HepG2 (cell line): Measurements from ENCODE around the gene NPBWR2. TPM values are rescaled to one million over a fixed set of nuclear protein-coding genes. Genes with fewer than 3 reads are reported as not detected.

Source experiments
- ATAD3A ChIP-seq: sonication (generic); formaldehyde crosslinking; IDR thresholded peaks from 2 replicates; pipeline ENCODE4 v1.4.0; 2020; ENCODE audit warnings: missing genetic modification reagents
- DMAP1 ChIP-seq: IDR thresholded peaks from 2 replicates; pipeline ENCODE4 v1.6.1; 2016
- EZH2 ChIP-seq: conservative IDR thresholded peaks from 2 replicates; pipeline ENCODE4 v1.6.1; 2012; ENCODE audit warnings: mild to moderate bottlenecking, low read depth, low read length, moderate library complexity
- JARID2 ChIP-seq: sonication (generic); formaldehyde crosslinking; IDR thresholded peaks from 2 replicates; pipeline ENCODE4 v1.8.1; 2023; ENCODE audit warnings: missing genetic modification reagents, inconsistent platforms; ENCODE audit not compliant: insufficient replicate concordance
- MED8 ChIP-seq: sonication (generic); formaldehyde crosslinking; IDR thresholded peaks from 2 replicates; pipeline ENCODE4 v1.8.1; 2023; ENCODE audit warnings: mild to moderate bottlenecking, missing genetic modification reagents; ENCODE audit not compliant: insufficient replicate concordance
- NPAS2 ChIP-seq: sonication (generic); formaldehyde crosslinking; IDR thresholded peaks from 2 replicates; pipeline ENCODE4 v1.8.0; 2022; ENCODE audit warnings: mild to moderate bottlenecking, missing genetic modification reagents, borderline replicate concordance
- PAF1 ChIP-seq: IDR thresholded peaks from 2 replicates; pipeline ENCODE4 v1.6.1; 2016; ENCODE audit warnings: missing genetic modification reagents, missing compliant biosample characterization
- PCBP1 ChIP-seq: fragments of 200-400 bp; formaldehyde crosslinking; IDR thresholded peaks from 2 replicates; pipeline ENCODE4 v1.6.1; 2017; ENCODE audit warnings: mild to moderate bottlenecking, low read depth, low read length, borderline replicate concordance
- ZFY ChIP-seq: sonication (generic); formaldehyde crosslinking; IDR thresholded peaks from 2 replicates; pipeline ENCODE4 v1.4.0; 2020; ENCODE audit warnings: missing genetic modification reagents
- ZNF205 ChIP-seq: IDR thresholded peaks from 2 replicates; pipeline ENCODE4 v1.6.1; 2018; ENCODE audit warnings: missing biosample characterization, missing genetic modification reagents
- ZNF747 ChIP-seq: sonication (generic); formaldehyde crosslinking; IDR thresholded peaks from 2 replicates; pipeline ENCODE4 v1.8.1; 2023; ENCODE audit warnings: missing genetic modification reagents, mild to moderate bottlenecking, borderline replicate concordance
- ZNF749 ChIP-seq: sonication (generic); formaldehyde crosslinking; IDR thresholded peaks from 2 replicates; pipeline ENCODE4 v1.8.0; 2022; ENCODE audit warnings: mild to moderate bottlenecking, missing genetic modification reagents, moderate library complexity, borderline replicate concordance
- ZSCAN29 ChIP-seq: sonication (generic); formaldehyde crosslinking; conservative IDR thresholded peaks from 2 replicates; pipeline ENCODE4 v1.4.0; 2020; ENCODE audit warnings: mild to moderate bottlenecking, missing genetic modification reagents
- polyA plus RNA-seq, 8 experiments: library from polyadenylated mRNA; depleted of rRNA in 3 of 8; stranded (reverse) in 7 of 8; unstranded in 1 of 8; fragments of >200 nt; fragmentation: Illumina TruSeq in 4 of 8; extraction: Trizol in 4 of 8; gene quantifications; 2 replicates each; pipeline versions ENCODE4 v1.2.1 to v1.2.3, GENCODE V29; 2011 to 2016; ENCODE audit warnings: low read depth in 4 of 8, missing spikeins in 1 of 8, mixed read lengths in 1 of 8; ENCODE audit not compliant: insufficient read depth in 1 of 8
- total RNA-seq, 5 experiments: library from RNA; depleted of rRNA; stranded (reverse); fragments of >200 nt; fragmentation: Illumina TruSeq; extraction: Trizol; gene quantifications; 2 replicates each; pipeline ENCODE4 v1.2.3, GENCODE V29; 2016; ENCODE audit warnings: low read depth in 1 of 5
- TF ChIP-seq, protein P1 (sequence below): sonication (generic); formaldehyde crosslinking; IDR thresholded peaks from one replicate; pipeline ENCODE4 v1.5.1; 2020; ENCODE audit warnings: mild to moderate bottlenecking, missing genetic modification reagents; ENCODE audit errors: not compliant biosample characterization
- TF ChIP-seq, protein P2 (sequence below): IDR thresholded peaks from 2 replicates; pipeline ENCODE4 v1.6.1; 2012; ENCODE audit warnings: low read length, improper control_type of control experiment
- TF ChIP-seq, protein P3 (sequence below): sonication (generic); formaldehyde crosslinking; IDR thresholded peaks from 2 replicates; pipeline ENCODE4 v1.5.1; 2020; ENCODE audit warnings: missing genetic modification reagents, mild to moderate bottlenecking, borderline replicate concordance

NPBWR2 gene
- total and polyA plus RNA-seq, 2 of the 13 experiments (the other 11 are each of a cell fraction or from before 2014, with no cell fraction given) = not detected

GRCh38 chr20:64119681-64120341, 12.4 kb upstream of the NPBWR2 start (continued):
- TF ChIP-seq, protein P1, sequence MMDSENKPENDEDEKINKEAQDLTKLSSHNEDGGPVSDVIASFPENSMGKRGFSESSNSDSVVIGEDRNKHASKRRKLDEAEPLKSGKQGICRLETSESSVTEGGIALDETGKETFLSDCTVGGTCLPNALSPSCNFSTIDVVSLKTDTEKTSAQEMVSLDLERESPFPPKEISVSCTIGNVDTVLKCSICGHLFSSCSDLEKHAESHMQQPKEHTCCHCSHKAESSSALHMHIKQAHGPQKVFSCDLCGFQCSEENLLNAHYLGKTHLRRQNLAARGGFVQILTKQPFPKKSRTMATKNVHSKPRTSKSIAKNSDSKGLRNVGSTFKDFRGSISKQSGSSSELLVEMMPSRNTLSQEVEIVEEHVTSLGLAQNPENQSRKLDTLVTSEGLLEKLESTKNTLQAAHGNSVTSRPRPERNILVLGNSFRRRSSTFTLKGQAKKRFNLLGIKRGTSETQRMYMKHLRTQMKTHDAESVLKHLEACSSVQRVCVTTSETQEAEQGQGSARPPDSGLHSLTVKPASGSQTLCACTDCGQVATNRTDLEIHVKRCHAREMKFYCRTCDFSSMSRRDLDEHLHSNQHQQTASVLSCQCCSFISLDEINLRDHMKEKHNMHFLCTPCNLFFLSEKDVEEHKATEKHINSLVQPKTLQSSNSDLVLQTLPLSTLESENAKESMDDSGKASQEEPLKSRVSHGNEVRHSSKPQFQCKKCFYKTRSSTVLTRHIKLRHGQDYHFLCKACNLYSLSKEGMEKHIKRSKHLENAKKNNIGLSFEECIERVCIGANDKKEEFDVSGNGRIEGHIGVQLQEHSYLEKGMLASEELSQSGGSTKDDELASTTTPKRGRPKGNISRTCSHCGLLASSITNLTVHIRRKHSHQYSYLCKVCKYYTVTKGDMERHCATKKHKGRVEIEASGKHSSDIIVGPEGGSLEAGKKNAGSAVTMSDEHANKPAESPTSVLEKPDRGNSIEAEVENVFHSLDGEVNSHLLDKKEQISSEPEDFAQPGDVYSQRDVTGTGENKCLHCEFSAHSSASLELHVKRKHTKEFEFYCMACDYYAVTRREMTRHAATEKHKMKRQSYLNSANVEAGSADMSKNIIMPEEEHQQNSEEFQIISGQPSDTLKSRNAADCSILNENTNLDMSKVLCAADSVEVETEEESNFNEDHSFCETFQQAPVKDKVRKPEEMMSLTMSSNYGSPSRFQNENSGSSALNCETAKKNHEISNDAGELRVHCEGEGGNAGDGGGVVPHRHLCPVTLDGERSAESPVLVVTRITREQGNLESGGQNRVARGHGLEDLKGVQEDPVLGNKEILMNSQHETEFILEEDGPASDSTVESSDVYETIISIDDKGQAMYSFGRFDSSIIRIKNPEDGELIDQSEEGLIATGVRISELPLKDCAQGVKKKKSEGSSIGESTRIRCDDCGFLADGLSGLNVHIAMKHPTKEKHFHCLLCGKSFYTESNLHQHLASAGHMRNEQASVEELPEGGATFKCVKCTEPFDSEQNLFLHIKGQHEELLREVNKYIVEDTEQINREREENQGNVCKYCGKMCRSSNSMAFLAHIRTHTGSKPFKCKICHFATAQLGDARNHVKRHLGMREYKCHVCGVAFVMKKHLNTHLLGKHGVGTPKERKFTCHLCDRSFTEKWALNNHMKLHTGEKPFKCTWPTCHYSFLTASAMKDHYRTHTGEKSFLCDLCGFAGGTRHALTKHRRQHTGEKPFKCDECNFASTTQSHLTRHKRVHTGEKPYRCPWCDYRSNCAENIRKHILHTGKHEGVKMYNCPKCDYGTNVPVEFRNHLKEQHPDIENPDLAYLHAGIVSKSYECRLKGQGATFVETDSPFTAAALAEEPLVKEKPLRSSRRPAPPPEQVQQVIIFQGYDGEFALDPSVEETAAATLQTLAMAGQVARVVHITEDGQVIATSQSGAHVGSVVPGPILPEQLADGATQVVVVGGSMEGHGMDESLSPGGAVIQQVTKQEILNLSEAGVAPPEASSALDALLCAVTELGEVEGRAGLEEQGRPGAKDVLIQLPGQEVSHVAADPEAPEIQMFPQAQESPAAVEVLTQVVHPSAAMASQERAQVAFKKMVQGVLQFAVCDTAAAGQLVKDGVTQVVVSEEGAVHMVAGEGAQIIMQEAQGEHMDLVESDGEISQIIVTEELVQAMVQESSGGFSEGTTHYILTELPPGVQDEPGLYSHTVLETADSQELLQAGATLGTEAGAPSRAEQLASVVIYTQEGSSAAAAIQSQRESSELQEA (CRISPR knock-in tag) = peak; percentile 42
- TF ChIP-seq, protein P2, sequence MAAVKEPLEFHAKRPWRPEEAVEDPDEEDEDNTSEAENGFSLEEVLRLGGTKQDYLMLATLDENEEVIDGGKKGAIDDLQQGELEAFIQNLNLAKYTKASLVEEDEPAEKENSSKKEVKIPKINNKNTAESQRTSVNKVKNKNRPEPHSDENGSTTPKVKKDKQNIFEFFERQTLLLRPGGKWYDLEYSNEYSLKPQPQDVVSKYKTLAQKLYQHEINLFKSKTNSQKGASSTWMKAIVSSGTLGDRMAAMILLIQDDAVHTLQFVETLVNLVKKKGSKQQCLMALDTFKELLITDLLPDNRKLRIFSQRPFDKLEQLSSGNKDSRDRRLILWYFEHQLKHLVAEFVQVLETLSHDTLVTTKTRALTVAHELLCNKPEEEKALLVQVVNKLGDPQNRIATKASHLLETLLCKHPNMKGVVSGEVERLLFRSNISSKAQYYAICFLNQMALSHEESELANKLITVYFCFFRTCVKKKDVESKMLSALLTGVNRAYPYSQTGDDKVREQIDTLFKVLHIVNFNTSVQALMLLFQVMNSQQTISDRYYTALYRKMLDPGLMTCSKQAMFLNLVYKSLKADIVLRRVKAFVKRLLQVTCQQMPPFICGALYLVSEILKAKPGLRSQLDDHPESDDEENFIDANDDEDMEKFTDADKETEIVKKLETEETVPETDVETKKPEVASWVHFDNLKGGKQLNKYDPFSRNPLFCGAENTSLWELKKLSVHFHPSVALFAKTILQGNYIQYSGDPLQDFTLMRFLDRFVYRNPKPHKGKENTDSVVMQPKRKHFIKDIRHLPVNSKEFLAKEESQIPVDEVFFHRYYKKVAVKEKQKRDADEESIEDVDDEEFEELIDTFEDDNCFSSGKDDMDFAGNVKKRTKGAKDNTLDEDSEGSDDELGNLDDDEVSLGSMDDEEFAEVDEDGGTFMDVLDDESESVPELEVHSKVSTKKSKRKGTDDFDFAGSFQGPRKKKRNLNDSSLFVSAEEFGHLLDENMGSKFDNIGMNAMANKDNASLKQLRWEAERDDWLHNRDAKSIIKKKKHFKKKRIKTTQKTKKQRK = no peak
- TF ChIP-seq PCBP1 (0 out of 2 replicates have a peak, but pooled peaks have one; percentile 51), JARID2 (no peak), NPAS2 (CRISPR knock-in tag) (no peak), ZNF749 (CRISPR knock-in tag) (no peak), ZNF747 (CRISPR knock-in tag) (no peak), ATAD3A (CRISPR knock-in tag) (peak; percentile 55; the same call in 1 of the 2 replicates), ZFY (CRISPR knock-in tag) (no peak), EZH2 (no peak), DMAP1 (CRISPR knock-in tag) (no peak), MED8 (peak; percentile 52), ZSCAN29 (no peak), ZNF205 (CRISPR knock-in tag) (0 out of 2 replicates have a peak, but pooled peaks have one; percentile 33), PAF1 (CRISPR knock-in tag) (no peak)
- TF ChIP-seq, protein P3, sequence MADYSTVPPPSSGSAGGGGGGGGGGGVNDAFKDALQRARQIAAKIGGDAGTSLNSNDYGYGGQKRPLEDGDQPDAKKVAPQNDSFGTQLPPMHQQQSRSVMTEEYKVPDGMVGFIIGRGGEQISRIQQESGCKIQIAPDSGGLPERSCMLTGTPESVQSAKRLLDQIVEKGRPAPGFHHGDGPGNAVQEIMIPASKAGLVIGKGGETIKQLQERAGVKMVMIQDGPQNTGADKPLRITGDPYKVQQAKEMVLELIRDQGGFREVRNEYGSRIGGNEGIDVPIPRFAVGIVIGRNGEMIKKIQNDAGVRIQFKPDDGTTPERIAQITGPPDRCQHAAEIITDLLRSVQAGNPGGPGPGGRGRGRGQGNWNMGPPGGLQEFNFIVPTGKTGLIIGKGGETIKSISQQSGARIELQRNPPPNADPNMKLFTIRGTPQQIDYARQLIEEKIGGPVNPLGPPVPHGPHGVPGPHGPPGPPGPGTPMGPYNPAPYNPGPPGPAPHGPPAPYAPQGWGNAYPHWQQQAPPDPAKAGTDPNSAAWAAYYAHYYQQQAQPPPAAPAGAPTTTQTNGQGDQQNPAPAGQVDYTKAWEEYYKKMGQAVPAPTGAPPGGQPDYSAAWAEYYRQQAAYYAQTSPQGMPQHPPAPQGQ (CRISPR knock-in tag) = peak; percentile 97
